Effector memory CD4-positive, alpha-beta T cell (primary cell): Measurements from ENCODE around the gene BARX2.

ENCODE experiments used
- DNase-seq, 3 donors: peaks; one replicate each; pipeline ENCODE4 v3.0.0-alpha.2; 2020
- H3K27ac ChIP-seq: 2 replicates; pipeline ENCODE4 v1.7.0; 2013; ENCODE audit warnings: mild to moderate bottlenecking, low read length, moderate library complexity; ENCODE audit not compliant: insufficient read depth, poor library complexity, severe bottlenecking
- H3K27me3 ChIP-seq: replicated peaks from 2 replicates; pipeline ENCODE4 v1.7.0; 2013; ENCODE audit warnings: mild to moderate bottlenecking, low read length; ENCODE audit not compliant: insufficient read depth, control insufficient read depth, poor library complexity, severe bottlenecking
- H3K36me3 ChIP-seq: 2 replicates; pipeline ENCODE4 v1.7.0; 2013; ENCODE audit warnings: mild to moderate bottlenecking, low read length, moderate library complexity; ENCODE audit not compliant: control insufficient read depth, insufficient read depth
- H3K4me1 ChIP-seq: 2 replicates; pipeline ENCODE4 v1.7.0; 2013; ENCODE audit warnings: low read length, mild to moderate bottlenecking; ENCODE audit not compliant: control insufficient read depth, insufficient read depth, poor library complexity, severe bottlenecking
- H3K4me3 ChIP-seq: 2 replicates; pipeline ENCODE4 v1.7.0; 2013; ENCODE audit warnings: low read length, low read depth, mild to moderate bottlenecking; ENCODE audit not compliant: insufficient read depth, poor library complexity, severe bottlenecking
- H3K9me3 ChIP-seq: 2 replicates; pipeline ENCODE4 v1.7.0; 2013; ENCODE audit warnings: mild to moderate bottlenecking, low read length, moderate library complexity; ENCODE audit not compliant: control insufficient read depth

BARX2 gene

DNA sequence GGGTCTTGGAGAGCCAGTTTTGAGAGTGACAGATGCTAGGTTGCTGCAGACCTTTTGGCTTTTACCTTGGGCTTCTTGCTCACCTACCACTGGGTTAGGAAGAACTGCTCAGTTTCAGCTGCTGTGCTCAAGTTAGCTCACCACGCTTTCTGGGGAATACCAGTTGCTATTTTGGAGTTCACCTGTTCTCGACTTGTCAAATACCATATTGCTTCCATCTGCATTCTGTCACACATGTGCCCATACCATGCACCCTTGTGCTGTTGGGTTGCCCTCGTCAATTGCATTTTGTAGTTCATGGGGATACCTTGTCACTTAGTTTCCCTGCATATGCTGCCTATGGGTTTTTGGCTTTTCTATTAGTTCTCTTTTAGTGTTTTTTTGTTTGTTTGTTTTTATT, 23.0 kb upstream of the BARX2 start:
- no peaks in the 10 kb centered on the region for H3K4me1 ChIP-seq
- H3K36me3 ChIP-seq = no peaks in the 10 kb centered on the region
- no peak overlapping the region for H3K27ac ChIP-seq
- no peak overlapping the region for H3K4me3 ChIP-seq
- no peak for DNase-seq
- H3K27me3 ChIP-seq = no peaks in the 10 kb centered on the region
- no peaks in the 10 kb centered on the region for H3K9me3 ChIP-seq

DNA sequence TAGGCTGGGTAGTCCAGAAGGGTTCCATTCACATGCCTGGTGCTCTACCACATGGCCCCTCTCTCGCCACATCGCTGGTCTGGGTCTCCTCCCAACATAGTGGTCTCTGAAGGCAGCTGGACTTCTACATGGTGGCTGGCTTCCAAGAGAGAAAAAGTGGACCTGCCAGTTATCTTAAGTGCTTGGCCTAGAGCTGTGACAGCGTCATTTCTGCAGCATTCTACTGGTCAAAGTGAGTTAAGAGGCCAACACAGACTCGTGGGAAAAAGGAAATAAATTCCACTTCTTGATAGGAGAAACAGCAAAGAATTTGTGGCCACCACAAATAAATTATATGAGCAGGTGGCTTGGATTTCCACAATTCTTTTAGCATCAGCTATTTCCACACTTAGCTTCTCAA, 21.0 kb upstream of the BARX2 start:
- no peaks in the 10 kb centered on the region for H3K27me3 ChIP-seq
- H3K4me1 ChIP-seq = no peaks in the 10 kb centered on the region
- no peaks in the 10 kb centered on the region for H3K9me3 ChIP-seq
- DNase-seq = no peak
- H3K36me3 ChIP-seq = no peaks in the 10 kb centered on the region
- H3K27ac ChIP-seq = no peak overlapping the region
- H3K4me3 ChIP-seq = no peak overlapping the region

DNA sequence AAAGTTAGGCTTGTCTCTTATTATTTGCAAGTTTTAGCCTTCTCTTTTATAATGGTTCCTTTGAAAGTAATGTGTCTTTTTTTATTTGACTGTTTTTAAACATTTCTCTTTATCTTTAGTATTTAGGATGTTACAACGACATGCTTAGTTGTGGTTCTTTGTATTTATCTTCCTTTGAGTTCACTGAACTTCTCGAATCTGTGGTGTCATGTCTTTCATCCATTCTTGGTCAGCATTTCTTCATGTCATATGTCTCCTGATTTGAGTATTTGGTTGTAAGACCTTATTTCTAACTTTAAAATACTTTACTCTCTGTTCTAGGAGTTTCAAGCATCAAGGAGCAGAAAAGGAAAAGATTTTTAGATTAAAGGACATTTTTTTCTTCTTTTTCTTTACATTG, 15.9 kb upstream of the BARX2 start:
- no peak overlapping the region for H3K4me3 ChIP-seq
- peaks cover 8% of the 10 kb centered on the region for H3K27me3 ChIP-seq
- no peak overlapping the region for H3K27ac ChIP-seq
- no peaks in the 10 kb centered on the region for H3K36me3 ChIP-seq
- no peaks in the 10 kb centered on the region for H3K9me3 ChIP-seq
- DNase-seq = no peak
- no peaks in the 10 kb centered on the region for H3K4me1 ChIP-seq

DNA sequence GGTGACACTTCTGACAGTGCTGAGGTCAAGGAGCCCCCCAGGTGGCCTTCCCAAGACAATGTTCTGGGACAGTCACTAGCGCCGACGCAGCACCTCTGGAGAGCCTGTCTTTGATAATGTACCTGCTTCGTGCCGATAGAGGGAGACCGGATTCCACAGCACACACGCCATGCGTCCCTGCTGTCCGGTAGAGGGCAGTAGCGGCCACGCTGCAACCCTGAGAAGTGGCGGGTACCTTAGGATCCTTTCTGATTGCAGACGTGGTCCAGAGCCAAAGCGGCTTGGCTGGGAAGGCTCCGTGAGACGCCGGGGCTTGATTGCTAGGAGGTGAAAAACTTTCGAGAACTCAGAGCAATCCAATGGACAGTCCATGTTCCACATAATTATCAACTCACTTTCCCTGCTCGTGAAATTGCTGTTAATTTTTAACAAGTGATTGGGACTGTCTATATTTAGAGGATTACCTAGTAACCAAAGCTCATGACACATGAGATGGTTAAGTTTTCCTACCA, 11.4 kb upstream of the BARX2 start:
- Histone ChIP-seq H3K27me3 (peaks cover 8% of the 10 kb centered on the region), H3K27ac (no peak overlapping the region), H3K36me3 (no peaks in the 10 kb centered on the region), H3K4me1 (no peaks in the 10 kb centered on the region), H3K9me3 (no peaks in the 10 kb centered on the region), H3K4me3 (no peak overlapping the region)
- DNase-seq = peak; percentile 3 to 35 (median 35)

DNA sequence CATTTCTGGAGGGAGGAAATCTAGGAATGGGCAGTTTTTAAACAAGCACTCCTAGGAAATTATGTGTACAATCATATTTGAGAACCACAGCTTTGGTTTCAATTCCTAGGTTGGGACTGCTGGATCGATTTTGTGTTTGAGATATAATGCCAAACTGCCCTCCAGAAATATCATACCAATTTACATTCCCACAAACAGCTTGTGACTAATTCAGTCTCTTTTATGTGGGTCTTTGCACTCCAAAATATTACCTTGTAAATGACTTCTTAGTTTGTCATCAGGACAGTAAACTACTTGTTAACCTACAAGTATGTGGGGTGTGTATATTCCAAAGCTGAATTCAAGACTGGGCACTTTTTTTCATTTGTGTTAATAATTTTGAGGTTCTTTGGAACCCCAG, 9.8 kb upstream of the BARX2 start:
- Histone ChIP-seq H3K27me3 (peaks cover 8% of the 10 kb centered on the region), H3K36me3 (no peaks in the 10 kb centered on the region), H3K4me3 (no peak overlapping the region), H3K27ac (no peak overlapping the region), H3K4me1 (no peaks in the 10 kb centered on the region), H3K9me3 (no peaks in the 10 kb centered on the region)
- DNase-seq = no peak

DNA sequence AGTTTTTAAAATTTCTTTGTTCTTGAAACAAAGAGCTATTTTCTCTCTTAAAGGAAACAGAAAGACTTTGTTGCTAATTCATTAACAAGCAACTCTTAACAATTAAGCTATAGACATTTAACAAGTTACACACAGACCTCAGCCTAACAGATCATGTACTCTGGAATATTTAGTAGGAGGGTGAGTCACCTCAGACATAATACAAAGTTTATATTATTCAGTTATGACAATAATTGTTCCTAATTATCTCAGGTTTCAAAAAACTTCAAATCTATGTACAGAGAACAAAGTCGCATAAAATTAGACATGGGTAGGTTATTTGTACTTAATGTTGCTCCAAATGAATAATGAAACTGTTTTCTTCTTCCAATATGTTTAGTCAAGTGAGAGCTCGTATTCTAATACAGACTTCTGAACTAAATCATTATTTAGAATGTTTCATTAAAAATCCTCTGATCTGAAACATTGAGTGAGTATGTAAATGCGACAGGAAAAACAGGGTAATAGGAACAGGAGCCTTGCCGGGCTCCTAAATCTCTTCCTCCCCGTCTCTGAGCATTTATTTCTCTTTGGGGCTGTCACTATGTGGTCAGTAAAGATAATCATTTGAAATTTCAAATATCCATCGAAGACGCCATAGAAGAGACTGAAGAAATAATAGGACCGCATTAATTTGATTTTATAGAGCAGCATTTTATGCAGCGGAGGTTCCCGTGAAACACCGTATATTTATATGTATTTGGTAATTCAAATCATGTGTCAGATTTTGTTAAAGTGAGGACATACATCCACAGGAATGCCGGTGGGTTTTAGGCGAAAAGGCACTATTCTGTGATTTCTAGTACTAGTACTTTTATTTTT, 8.7 kb upstream of the BARX2 start:
- Histone ChIP-seq H3K4me1 (no peaks in the 10 kb centered on the region), H3K4me3 (no peak overlapping the region), H3K27me3 (peaks cover 8% of the 10 kb centered on the region), H3K36me3 (no peaks in the 10 kb centered on the region), H3K27ac (no peak overlapping the region), H3K9me3 (no peaks in the 10 kb centered on the region)
- DNase-seq = no peak

DNA sequence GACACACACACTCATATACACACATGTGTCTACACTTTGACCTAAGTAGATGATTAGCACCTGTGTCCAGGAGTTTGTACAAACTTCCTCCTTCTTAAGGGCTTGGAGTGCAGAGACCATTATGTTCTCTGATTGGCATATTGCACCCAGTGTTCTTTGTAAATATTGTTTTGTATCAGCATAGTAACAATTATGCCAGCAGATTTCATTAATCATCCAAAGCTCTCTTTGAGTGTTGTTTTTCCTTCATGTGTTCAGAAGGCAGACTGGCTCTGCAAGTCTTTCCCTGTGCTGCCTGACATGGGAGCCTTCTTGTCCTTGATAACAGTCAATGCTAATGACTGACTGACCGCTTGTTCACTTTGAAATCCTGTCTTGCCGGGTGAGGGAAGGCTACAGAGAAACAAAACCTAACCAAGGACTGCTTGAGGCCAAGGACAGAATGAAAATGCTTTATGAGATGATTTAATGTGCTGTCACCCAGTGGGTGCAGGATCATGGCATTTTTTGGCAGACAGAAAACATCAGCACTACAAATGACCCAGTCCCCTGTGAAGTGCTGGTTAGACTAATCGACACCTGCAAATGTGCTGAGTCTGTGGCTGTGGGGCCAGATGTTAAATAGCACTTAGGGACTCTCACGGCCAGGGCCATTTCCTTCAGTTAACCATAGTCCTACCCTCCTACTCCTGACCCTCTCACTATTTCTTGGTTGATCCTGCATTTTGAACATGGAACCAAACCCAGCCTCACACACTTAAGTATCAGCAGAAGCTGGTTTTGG, 6.6 kb upstream of the BARX2 start:
- DNase-seq = no peak
- peaks cover 3% of the 10 kb centered on the region for H3K4me1 ChIP-seq
- H3K9me3 ChIP-seq = no peaks in the 10 kb centered on the region
- H3K36me3 ChIP-seq = no peaks in the 10 kb centered on the region
- H3K4me3 ChIP-seq = no peak overlapping the region
- H3K27ac ChIP-seq = no peak overlapping the region
- peaks cover 9% of the 10 kb centered on the region for H3K27me3 ChIP-seq

DNA sequence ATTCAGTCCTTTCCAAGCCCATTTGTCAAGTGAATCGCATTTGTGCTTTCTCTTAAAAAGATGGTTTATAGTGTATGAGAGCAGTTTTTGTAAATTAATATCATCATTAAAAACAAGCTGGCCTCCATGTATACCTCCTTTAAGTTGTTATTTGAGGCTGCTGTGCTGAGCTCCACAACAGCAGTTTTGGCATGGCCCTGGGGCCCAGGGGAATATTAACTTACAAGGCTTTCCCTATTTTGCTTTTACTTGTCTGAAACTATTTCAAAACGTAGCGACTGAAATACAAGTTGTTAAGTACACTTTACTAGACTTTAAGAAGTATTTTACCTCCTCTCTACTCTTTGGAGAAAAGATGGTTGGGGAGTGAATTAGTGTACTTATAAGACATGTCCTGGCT, 4.9 kb upstream of the BARX2 start:
- H3K4me1 ChIP-seq = peaks cover 9% of the 10 kb centered on the region
- DNase-seq = no peak
- no peaks in the 10 kb centered on the region for H3K36me3 ChIP-seq
- no peak overlapping the region for H3K27ac ChIP-seq
- peaks cover 9% of the 10 kb centered on the region for H3K27me3 ChIP-seq
- no peaks in the 10 kb centered on the region for H3K9me3 ChIP-seq
- H3K4me3 ChIP-seq = no peak overlapping the region

DNA sequence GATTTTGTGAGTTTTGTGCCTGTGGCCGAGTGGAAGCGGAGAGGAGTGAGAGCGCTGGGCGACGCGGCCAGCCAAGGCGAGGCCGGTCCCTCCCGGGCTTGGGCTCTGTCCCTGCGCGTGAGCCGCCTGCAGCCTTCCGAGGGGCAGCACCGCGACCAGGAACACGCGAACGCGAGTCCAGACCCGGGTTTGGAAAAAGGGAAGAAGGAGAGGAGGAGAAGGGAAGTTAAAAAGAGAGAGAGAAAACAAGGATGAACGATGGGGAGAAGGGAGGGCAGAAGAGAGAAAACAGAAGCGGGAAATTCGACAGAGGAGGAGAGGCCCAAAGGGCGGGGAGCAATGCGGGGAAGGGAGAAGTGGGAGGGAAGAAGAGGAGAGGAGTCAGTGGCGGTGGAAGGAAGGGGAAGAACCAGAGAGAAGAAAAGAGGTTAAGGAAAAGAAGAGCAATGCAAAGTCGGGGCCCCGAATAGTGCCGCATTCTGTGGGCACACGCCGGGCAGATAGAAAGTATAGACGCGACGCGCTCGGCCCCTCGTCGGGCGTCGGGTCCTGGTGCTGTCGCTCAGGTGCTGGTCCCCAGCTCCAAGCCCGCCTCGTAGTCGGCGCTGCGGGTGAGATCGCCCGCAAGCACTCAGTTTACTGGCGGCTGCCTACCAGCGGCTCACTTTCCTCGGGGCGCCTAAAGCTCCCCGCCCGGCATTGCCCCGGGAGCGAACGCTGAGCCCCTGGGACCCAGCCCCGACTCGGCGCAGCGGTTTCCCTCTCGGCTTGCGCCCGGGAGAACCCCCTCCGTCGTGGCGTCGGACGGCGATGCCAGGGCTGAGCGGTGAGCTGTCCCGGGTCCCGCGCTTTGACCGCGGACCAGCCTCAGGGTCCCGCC, 2.8 kb upstream of the BARX2 start:
- H3K9me3 ChIP-seq = no peaks in the 10 kb centered on the region
- DNase-seq = no peak
- peaks cover 9% of the 10 kb centered on the region for H3K27me3 ChIP-seq
- no peaks in the 10 kb centered on the region for H3K36me3 ChIP-seq
- peaks cover 13% of the 10 kb centered on the region for H3K4me1 ChIP-seq
- H3K27ac ChIP-seq = no peak overlapping the region
- H3K4me3 ChIP-seq = no peak overlapping the region
